C4-2B (cell line): Measurements from ENCODE around the gene CXCR5.
A peak's percentile ranks its signal among the peaks of the same experiment; 100 is the strongest.

ENCODE experiments used
- H3K27ac ChIP-seq: fragments of 450-650 bp; 2 replicates; pipeline ENCODE4 v1.5.1; 2017
- CTCF ChIP-seq: fragments of 450-650 bp; conservative IDR thresholded peaks from 2 replicates; pipeline ENCODE4 v1.5.1; 2017; ENCODE audit warnings: mild to moderate bottlenecking
- ZFX ChIP-seq: fragments of 450-650 bp; IDR thresholded peaks from 2 replicates; pipeline ENCODE4 v1.6.1; 2017

Gene CXCR5

DNA sequence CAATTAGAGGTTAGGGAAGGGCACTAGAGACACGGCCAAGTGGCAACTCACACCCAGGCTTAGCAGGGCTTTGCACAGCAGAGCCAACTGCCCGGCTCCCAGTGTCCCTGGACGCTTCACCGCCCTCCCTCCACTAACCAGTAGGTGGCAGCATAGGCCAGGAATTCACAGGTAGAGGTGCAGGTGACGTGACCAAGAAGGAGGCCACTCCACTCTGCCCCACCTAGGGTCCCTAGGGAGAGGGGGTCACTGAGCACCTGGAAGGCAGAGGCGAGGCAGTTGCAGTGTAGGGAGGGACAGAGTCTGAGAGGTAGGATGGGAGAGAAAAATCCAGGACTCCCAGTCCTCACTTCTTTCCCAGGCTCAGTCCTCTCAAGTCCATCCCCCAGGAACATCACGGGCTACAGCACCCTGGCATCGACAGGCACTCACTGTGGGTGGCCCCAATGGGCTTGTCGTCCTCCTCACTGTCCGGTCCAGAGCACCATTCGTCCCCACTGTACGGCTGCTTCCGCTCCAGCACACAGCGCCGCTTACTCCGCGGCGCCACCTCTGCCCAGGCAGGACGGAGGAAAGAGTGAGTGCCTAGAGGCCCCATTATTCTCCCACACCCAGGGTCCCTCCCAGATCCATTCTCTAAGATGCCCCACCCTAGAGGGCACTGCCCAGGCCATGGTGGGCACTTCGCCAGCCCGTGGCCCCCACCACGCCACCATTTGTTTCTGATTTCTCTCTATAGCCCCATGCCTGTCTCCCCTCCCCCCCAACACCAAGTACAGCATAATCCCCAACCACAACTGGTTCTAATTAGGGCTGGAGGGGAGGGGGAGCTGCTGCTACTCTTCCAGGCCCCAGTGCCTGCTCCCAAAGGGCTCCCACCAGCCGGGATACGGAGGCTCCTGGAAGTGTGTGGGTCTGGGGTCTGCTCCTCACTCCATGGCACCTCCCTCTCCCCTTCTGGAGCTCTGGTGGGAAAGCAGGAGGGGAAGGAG lies 23.7 kb downstream of the CXCR5 start:
- peak; percentile 94 for TF ChIP-seq CTCF
- TF ChIP-seq ZFX, result no peak
- H3K27ac ChIP-seq, result peak overlapping the region; percentile 7; the same call in 1 of the 2 replicates

GRCh38 chr11:118908264-118908663 lies 24.6 kb downstream of the CXCR5 start:
- H3K27ac ChIP-seq, result no peak overlapping the region
- no peak for TF ChIP-seq ZFX
- TF ChIP-seq CTCF, result no peak

DNA sequence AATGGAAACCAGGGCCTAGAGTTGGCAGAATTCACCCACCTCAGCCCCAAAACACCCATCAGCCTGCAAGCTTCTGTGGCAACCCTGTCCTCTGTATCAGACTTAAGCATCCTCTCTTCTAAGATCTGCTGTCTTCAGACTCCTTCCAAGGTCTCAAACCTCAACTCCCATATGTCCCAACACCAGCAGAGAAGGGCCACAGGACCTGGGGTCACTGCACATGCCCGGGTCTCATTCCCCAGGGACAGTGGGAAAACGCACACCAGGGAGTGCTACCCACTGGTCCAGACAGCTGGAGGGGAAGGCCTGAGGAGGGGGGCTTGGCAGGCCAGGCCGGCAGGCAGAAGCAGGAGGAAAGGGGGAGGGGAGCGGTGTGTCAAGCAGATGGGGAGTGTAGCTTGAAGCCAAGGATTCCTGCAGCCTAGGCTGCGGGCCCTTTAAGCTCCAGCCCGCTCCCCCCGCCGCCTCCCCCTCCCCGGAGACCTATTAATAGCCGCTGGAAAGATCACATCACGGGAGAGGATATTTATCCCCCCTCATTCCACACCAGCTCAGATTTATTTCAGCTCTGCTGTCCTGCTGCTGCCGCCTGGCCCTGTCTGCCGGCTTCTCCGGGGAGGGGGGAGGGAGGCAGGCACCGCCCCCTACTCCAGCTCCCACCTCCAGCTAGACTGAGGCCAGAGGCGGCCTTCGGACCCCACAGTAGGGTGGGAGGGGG lies 25.4 kb downstream of the CXCR5 start:
- 0 out of 2 replicates have a peak overlapping the region, but pooled peaks have one; percentile 2 for H3K27ac ChIP-seq
- no peak for TF ChIP-seq CTCF
- TF ChIP-seq ZFX, result no peak

DNA sequence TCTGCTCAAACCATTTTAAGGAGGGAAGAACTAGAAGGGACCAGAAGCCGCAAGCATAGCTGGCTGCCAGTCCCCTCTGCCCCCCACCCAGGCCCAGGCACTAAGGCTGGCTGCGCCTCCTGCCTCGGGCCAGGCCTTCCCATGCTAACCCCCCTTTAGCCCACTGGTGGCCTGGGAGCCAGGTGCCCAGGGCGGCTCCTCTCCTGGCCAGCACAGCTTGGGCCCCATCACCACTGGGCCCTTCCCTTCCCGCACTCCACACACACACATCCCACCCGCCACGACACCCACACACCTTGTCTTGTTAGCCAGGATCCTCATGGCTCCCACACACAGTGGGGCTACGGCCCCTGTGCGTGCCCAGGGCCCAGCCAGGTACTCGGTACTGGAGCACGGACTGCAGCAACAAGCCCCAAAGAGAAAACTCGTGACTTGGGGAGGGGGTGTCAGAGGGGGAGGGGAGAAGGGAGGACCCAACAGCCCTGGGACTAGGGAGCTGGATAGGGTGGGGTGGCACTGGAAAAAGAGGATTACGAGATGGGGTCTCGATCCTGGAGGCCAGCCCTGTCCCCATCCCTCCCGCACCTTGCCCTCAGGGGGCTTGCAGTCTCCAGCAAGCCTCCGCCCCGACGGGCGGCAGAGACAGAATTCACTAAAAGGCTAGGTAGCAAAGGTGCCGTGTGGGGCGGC lies 26.1 kb downstream of the CXCR5 start:
- TF ChIP-seq CTCF (no peak), ZFX (no peak)
- 0 out of 2 replicates have a peak overlapping the region, but pooled peaks have one; percentile 2 for H3K27ac ChIP-seq

- TF ChIP-seq CTCF (no peak), ZFX (no peak)
- no peak overlapping the region; the same call in 1 of the 2 replicates for H3K27ac ChIP-seq
Observed at GRCh38 chr11:118910309-118911112, 26.8 kb downstream of the CXCR5 start.

GRCh38 chr11:118911113-118911879 lies 27.6 kb downstream of the CXCR5 start:
- no peak overlapping the region; the same call in 1 of the 2 replicates for H3K27ac ChIP-seq
- TF ChIP-seq ZFX, result no peak
- no peak for TF ChIP-seq CTCF
